HFFc6 (cell line): Measurements from ENCODE around the gene IER2. TPM values are rescaled to one million over a fixed set of nuclear protein-coding genes. Genes with fewer than 3 reads are reported as not detected.

ENCODE experiments used
- DNase-seq: peaks from one replicate; pipeline ENCODE4 v3.0.0-alpha.2; 2018
- H3K27ac Mint-ChIP-seq: 2 replicates; pipeline ENCODE4 v1.8.0; 2020; ENCODE audit warnings: mild to moderate bottlenecking, mixed read lengths
- H3K27me3 Mint-ChIP-seq: 2 replicates; pipeline ENCODE4 v1.8.0; 2021; ENCODE audit warnings: mild to moderate bottlenecking, moderate library complexity, mixed read lengths; ENCODE audit not compliant: insufficient read depth
- H3K36me3 Mint-ChIP-seq: 2 replicates; pipeline ENCODE4 v1.8.0; 2021; ENCODE audit warnings: low read depth, mixed read lengths
- H3K4me1 Mint-ChIP-seq: 2 replicates; pipeline ENCODE4 v1.8.0; 2020; ENCODE audit warnings: low read depth, mixed read lengths
- H3K4me3 Mint-ChIP-seq: 2 replicates; pipeline ENCODE4 v1.8.0; 2020; ENCODE audit warnings: mild to moderate bottlenecking, moderate library complexity, mixed read lengths
- H3K9me3 Mint-ChIP-seq: 2 replicates; pipeline ENCODE4 v1.8.0; 2020; ENCODE audit warnings: mild to moderate bottlenecking, mixed read lengths
- CTCF ChIP-seq: fragments of 200-600 bp; sonication (generic); IDR thresholded peaks from 2 replicates; pipeline ENCODE4 v1.5.0; 2021; ENCODE audit warnings: antibody characterized with exemption, mild to moderate bottlenecking
- total RNA-seq, 6 experiments: library from RNA; stranded (reverse); fragmentation: NEBNext Ultra II Directional; extraction: Animal tissue kit (Norgen Biotek cat#: 25700); gene quantifications; 2 replicates in 1 of 6; 3 replicates in 5 of 6; pipeline ENCODE4 v1.2.3, GENCODE V29; 2021

Gene IER2
- total RNA-seq, 6 experiments from 2014 or later: 68.9 to 91.2 (median 87.7) TPM

GRCh38 chr19:13109361-13110098 lies 40.7 kb upstream of the IER2 start:
- H3K4me3 Mint-ChIP-seq: no peak overlapping the region
- no peaks in the 10 kb centered on the region for H3K9me3 Mint-ChIP-seq
- H3K27me3 Mint-ChIP-seq: peaks cover 3% of the 10 kb centered on the region; the same call in 1 of the 2 replicates
- no peak for TF ChIP-seq CTCF
- no peaks in the 10 kb centered on the region for H3K4me1 Mint-ChIP-seq
- no peak overlapping the region for H3K27ac Mint-ChIP-seq
- DNase-seq: no peak
- H3K36me3 Mint-ChIP-seq: peaks cover 4% of the 10 kb centered on the region; the same call in 1 of the 2 replicates

GRCh38 chr19:13110099-13110610 lies 40.1 kb upstream of the IER2 start:
- H3K27ac Mint-ChIP-seq: no peak overlapping the region
- no peaks in the 10 kb centered on the region for H3K9me3 Mint-ChIP-seq
- DNase-seq: no peak
- TF ChIP-seq CTCF: no peak
- no peak overlapping the region for H3K4me3 Mint-ChIP-seq
- H3K4me1 Mint-ChIP-seq: peaks cover 4% of the 10 kb centered on the region
- H3K36me3 Mint-ChIP-seq: peaks cover 4% of the 10 kb centered on the region; the same call in 1 of the 2 replicates
- H3K27me3 Mint-ChIP-seq: peaks cover 3% of the 10 kb centered on the region; the same call in 1 of the 2 replicates

- Mint-ChIP-seq H3K4me1 (peaks cover 22% of the 10 kb centered on the region), H3K4me3 (no peak overlapping the region), H3K9me3 (no peaks in the 10 kb centered on the region), H3K36me3 (peaks cover 8% of the 10 kb centered on the region; the same call in 1 of the 2 replicates), H3K27ac (no peak overlapping the region), H3K27me3 (no peaks in the 10 kb centered on the region; the same call in 1 of the 2 replicates)
- DNase-seq: no peak
- TF ChIP-seq CTCF: no peak
Measured at GRCh38 chr19:13112555-13112954, 37.7 kb upstream of the IER2 start.

- no peak for DNase-seq
- Mint-ChIP-seq H3K36me3 (peaks cover 6% of the 10 kb centered on the region; the same call in 1 of the 2 replicates), H3K4me3 (peak overlapping the region; percentile 99), H3K27me3 (no peaks in the 10 kb centered on the region; the same call in 1 of the 2 replicates), H3K9me3 (no peaks in the 10 kb centered on the region), H3K4me1 (peaks cover 40% of the 10 kb centered on the region), H3K27ac (peak overlapping the region; percentile 95)
- TF ChIP-seq CTCF: no peak
Measured at GRCh38 chr19:13115936-13116281, 34.3 kb upstream of the IER2 start.

DNA sequence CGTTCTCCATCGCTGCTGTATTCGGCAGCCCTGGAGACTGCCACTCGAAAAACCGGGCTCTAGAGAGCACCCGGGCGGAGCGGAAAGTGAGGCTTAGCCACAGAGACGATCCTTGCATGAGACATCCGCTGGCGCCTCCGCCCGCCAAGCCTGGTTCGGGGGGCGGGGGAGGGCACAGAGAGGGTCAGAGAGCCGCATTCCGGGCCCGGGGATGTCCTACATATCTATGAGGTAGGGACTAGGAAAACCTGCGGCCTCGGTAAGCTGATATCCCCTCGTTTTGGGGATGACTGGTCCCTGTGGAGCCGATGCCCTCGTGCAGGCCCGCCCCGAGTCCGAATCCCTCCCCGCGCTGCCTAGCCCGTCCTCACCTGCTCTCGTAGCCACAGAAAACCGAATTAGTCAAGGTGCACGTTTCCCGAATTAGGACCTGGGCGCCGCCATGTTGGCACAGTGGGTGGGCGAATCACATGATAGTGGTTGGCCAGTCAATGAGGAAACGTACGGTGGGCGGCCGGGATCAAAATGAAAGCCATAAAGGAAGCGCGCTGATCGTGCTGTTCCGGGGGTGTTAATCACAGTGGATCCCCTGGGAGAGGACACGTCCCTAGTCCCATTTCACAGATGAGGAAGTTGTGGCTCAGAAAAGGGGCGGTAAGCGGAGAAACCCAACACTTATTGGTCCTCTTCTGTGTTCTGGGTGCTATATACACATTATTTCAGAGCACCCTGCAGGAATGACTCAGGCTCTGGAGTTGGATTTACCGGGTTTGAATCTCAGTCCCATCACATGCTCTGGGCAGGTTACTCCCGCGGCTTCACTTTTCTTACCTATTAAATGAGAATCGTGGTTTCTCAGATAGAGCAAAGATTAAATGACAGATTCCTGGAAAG lies 33.7 kb upstream of the IER2 start, which contains the start of gene TRMT1:
Gene TRMT1 (minus strand): TSS at position 459 of the 894 bp plus-strand sequence. CDS start 341 bp downstream, at position 118.
- Mint-ChIP-seq H3K27ac (peak within 1 kb of the TSS; percentile 95), H3K27me3 (no peaks in the 10 kb centered on the region; the same call in 1 of the 2 replicates), H3K9me3 (no peaks in the 10 kb centered on the region), H3K36me3 (peaks cover 6% of the 10 kb centered on the region; the same call in 1 of the 2 replicates), H3K4me1 (peaks cover 46% of the 10 kb centered on the region), H3K4me3 (peak within 1 kb of the TSS; percentile 99)
- DNase-seq: peak; percentile 93
- TF ChIP-seq CTCF: no peak
